NCI-H526 (cell line): ENCODE measurements around the gene COX6B2.

Source experiments
- DNase-seq, 2 experiments: peaks; one replicate each; lab custom pipeline; 2025; lab: John Stamatoyannopoulos, UW

The COX6B2 gene

GRCh38 chr19:55362174-55362989 lies 7.9 kb upstream of the COX6B2 start:
- no peak for DNase-seq

- DNase-seq = no peak
These were observed 6.4 kb upstream of the COX6B2 start for GRCh38 chr19:55360902-55361301.

DNA sequence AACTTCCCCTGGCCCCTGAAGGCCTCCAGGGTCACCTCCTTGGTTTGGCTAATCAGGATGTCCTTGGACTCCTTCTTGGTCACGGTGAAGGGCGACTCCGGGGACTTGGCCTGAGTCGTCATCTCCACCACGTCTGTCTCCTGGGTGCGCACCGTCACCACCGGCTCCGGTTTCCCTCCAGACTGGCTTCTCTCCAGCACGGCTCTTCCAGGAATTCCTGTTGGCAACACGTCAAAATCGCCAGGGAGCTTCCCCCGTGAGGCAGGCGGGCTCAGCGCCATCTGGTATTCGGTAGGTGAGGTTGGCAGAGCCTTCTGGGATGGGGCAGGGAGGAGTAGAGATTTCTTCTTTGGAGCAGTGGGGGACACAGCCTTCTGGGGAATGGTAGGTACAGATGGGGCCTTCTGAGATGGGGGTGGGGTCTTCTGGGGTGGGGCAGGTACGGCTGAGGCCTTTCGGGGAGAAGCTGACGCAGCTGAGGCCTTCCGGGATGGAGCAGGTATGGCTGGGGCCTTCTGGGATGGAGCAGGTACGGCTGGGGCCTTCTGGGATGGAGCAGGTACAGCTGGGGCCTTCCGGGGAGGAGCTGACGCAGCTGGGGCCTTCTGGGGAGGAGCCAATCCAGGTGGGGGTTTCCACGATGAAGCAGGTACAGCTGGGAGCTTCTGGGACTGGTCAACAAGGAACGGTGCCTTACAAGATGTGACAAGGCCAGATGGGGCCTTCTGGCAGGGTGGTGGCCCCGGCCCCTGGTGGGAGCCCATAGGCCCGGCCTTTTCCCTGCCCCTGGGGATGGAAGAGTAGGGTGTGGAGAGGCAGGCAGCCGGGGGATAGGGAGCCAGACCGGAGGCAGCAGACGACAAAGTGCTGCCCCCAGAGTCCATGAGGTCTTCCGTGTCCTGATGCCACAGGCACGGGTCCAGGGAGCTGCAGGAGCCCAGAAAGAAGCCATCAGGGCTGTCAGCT lies 4.7 kb upstream of the COX6B2 start:
- DNase-seq = no peak

GRCh38 chr19:55358493-55358892 lies 4.0 kb upstream of the COX6B2 start:
- no peak for DNase-seq

GRCh38 chr19:55355213-55355821 lies 798 bp upstream of the COX6B2 start:
- no peak for DNase-seq

- peak in 1 of 2 experiments; percentile 77 for DNase-seq
These were observed 469 bp downstream of the COX6B2 start for GRCh38 chr19:55353803-55354697.

- DNase-seq = no peak
These were observed 1.1 kb downstream of the COX6B2 start for GRCh38 chr19:55353356-55353802.

- DNase-seq = no peak
These were observed 1.9 kb downstream of the COX6B2 start for GRCh38 chr19:55352549-55353145.

GRCh38 chr19:55352040-55352439 lies 2.5 kb downstream of the COX6B2 start:
- no peak for DNase-seq

DNA sequence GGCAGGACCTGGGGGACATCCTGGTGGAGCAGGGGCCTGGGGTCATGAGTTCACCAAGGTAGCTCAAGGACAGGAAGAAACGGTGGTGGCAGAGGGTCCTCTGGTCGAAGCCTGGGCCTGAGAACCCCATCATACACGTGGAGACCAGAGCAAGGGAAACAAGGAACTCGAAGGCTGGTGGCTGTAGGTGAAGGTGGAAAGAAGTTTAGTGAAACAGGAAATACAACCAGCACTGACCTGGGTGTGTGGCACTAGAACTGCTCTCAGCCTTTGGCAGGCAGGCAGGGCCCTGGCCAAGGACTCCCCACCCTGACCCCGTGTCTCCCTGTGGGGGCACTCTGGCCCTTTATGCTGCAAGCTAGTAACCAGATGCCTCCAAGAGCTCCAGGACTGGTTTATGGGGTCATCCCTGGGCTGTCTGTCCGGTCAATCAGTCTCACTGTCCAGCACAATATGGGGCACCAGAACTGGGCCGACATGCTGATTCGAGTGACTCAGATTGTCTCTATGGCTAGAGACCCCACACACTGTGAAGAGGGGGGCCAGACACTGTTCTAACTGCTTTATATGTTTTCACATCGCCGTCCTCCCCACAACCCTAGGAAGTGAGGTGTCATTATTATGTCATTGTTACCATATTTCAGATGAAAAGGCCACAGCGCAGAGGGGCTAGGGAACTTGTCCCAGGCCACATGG lies 3.8 kb downstream of the COX6B2 start:
- DNase-seq = no peak

DNA sequence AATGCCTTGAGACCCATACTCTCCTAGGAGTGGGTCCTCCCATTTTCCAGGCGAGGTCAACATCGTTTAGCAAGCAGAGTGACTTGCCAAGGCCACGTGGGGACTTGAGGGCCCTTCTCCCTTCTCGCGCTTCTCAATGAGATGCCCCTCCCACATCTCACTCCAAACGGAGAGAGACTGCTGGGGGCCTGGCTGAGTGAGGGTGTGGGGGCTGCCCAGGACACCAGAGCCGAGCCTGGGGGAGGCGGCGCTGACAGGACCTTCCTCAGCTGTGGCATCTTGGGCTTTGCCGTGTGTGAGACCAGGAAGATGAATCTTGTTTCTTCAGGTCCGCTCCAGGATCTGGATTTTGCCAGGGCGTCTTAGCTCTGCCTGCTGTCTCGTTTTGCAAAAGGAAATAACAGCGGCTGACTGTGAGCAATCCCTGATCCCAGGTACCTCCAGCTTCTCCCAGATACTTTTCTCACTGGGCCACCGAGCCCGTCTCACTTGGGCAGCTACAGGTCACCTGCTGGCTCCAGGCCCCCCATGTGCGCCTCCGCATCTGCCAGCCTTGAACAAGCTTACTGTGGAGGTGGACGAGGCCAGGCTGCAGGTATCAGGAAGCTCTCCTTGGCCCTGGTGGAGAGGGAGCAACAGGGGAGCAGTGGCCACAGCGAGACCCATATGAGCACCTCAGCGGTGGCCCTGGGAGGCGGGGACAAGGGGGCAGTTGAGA lies 6.0 kb downstream of the COX6B2 start:
- DNase-seq = no peak

GRCh38 chr19:55347442-55348009 lies 7.0 kb downstream of the COX6B2 start:
- no peak for DNase-seq

- no peak for DNase-seq
These were observed 7.6 kb downstream of the COX6B2 start for GRCh38 chr19:55346725-55347441.

DNA sequence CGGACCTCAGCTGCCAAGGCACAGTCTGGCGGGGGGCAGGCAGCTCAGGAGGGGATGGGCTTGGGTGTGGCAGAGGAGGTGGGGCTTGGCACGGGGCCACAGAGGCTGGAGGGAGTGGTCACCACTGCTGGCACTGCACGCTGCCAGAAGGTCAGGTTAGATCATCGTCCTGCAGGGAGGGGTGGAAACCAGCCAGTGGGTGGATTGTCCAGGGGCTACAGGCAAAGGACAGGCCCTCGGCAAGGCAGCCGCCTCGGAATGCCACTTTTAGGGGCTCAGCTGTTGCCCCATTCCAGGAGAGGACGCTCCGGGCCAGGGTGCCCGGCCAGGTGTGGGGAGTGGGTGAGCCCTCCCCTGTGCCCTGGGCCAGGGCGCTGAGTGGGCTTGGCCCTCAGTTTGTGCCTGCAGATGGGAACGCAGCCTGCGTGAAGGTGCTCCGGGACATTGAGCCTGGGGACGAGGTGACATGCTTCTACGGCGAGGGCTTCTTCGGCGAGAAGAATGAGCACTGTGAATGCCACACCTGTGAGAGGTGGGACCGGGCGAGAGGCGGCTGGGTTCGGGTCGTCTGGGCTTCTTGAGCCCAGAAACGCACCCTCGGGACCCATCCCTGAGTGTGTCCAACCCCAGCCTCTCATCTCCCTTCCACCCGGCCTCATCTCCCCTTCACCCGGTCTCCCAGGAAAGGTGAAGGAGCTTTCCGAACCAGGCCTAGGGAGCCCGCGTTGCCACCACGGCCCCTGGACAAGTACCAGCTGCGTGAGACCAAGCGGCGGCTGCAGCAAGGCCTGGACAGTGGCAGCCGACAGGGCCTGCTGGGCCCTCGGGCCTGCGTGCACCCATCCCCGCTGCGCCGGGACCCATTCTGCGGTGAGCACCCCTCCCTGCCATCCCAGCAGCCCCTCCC lies 8.4 kb downstream of the COX6B2 start:
- DNase-seq = no peak

DNA sequence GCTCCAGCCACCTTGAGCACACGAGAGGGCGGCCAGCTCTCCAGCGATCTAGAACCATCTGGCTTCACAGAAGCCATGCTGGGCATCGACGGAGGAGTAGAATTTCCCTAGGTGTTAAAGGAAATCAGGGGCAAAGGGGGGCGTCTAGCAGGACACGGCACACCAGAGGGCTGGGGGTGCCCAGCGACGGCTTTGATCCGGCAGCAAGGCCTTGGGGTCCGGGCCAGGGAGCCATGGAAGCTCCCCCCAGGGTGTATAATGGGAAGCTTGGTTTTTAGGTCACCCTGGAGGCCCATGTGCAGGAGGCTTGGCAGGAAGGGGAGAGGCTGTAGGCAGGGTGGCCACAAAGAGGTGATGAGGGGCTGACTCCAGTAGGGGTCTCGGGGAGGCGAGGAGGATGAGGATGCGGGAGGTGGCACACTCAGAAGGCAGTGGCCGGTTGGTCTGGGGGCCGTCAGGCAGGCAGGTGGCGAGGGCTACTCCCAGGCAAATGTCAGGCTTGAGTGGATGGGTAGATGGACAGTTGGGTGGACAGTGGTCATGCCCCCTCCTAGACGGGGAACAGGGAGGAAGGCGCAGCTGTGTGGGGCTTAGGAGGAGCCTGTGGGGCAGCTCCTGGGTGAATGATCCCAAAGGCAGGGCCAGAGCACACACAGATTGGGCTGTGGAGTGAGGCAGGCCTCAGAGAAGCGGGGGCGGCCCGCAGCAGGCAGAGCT lies 9.3 kb downstream of the COX6B2 start:
- no peak for DNase-seq

DNA sequence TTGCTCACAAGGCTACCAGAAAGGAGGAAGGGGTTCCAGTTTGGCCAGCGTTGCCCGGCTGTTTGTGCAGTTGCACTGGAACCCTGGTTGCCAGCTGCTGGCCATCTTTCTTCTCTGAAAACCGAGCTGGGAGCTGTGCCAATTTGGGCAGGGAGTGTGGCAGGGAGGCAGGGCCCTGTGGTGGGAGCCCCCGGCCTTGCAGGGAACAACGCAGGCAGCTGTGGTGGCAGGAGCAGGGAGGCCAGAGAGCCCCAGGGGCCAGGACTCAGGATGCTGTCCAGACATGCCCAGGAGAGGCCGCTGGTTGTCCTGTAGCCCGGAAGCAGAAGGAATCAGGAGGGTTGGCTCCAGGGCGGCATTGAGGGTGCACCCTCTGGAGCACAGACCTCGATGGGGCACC lies 10.1 kb downstream of the COX6B2 start:
- no peak for DNase-seq
